Ishikawa (cell line): ENCODE results near the gene TAF15.

Source experiments
- CEBPB ChIP-seq: IDR thresholded peaks from 2 replicates; pipeline ENCODE4 v1.6.1; 2012
- EGR1 ChIP-seq: IDR thresholded peaks from 2 replicates; pipeline ENCODE4 v1.6.1; 2012
- FOXM1 ChIP-seq: IDR thresholded peaks from 2 replicates; pipeline ENCODE4 v1.6.1; 2012; ENCODE audit warnings: low read depth, borderline replicate concordance
- NFIC ChIP-seq: IDR thresholded peaks from 2 replicates; pipeline ENCODE4 v1.6.1; 2012
- RAD21 ChIP-seq: IDR thresholded peaks from 2 replicates; pipeline ENCODE4 v1.6.1; 2012; ENCODE audit warnings: low read depth
- TEAD4 ChIP-seq: IDR thresholded peaks from 2 replicates; pipeline ENCODE4 v1.6.1; 2012
- TF ChIP-seq, protein P1 (sequence below): IDR thresholded peaks from 2 replicates; pipeline ENCODE4 v1.6.1; 2012
- TF ChIP-seq, protein P2 (sequence below): IDR thresholded peaks from 2 replicates; pipeline ENCODE4 v1.6.1; 2012; ENCODE audit warnings: low read depth, mild to moderate bottlenecking

DNA sequence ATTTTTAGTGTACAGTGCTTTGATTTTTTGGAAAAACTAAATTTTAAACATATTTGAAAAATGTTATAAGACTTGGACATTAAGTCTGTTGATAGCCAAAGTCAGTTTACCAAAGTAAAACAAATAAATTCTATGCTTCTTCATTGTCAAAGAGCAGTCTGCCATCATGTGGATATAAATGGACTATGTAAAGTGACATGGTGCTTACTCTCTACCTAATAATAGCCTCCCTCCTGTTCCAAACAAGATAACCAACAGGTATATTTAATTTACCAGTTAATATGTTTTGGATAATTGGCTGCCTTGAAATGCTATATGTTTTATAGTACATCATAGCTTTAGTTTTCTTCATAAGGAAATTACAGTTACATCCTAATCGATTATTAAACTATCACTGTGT, 15.9 kb downstream of the TAF15 start:
- TF ChIP-seq RAD21 (no peak), TEAD4 (no peak), CEBPB (no peak), EGR1 (no peak), NFIC (no peak), FOXM1 (no peak)
- TF ChIP-seq, protein P1, sequence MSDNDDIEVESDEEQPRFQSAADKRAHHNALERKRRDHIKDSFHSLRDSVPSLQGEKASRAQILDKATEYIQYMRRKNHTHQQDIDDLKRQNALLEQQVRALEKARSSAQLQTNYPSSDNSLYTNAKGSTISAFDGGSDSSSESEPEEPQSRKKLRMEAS, result no peak
- TF ChIP-seq, protein P2, sequence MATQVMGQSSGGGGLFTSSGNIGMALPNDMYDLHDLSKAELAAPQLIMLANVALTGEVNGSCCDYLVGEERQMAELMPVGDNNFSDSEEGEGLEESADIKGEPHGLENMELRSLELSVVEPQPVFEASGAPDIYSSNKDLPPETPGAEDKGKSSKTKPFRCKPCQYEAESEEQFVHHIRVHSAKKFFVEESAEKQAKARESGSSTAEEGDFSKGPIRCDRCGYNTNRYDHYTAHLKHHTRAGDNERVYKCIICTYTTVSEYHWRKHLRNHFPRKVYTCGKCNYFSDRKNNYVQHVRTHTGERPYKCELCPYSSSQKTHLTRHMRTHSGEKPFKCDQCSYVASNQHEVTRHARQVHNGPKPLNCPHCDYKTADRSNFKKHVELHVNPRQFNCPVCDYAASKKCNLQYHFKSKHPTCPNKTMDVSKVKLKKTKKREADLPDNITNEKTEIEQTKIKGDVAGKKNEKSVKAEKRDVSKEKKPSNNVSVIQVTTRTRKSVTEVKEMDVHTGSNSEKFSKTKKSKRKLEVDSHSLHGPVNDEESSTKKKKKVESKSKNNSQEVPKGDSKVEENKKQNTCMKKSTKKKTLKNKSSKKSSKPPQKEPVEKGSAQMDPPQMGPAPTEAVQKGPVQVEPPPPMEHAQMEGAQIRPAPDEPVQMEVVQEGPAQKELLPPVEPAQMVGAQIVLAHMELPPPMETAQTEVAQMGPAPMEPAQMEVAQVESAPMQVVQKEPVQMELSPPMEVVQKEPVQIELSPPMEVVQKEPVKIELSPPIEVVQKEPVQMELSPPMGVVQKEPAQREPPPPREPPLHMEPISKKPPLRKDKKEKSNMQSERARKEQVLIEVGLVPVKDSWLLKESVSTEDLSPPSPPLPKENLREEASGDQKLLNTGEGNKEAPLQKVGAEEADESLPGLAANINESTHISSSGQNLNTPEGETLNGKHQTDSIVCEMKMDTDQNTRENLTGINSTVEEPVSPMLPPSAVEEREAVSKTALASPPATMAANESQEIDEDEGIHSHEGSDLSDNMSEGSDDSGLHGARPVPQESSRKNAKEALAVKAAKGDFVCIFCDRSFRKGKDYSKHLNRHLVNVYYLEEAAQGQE, result no peak
